Hepatocyte (in vitro differentiated cells): Measurements from ENCODE around the gene CSH2. TPM values are rescaled to one million over a fixed set of nuclear protein-coding genes. Genes with fewer than 3 reads are reported as not detected.

Experiments used
- DNase-seq: peaks from one replicate; pipeline ENCODE4 v3.0.0-alpha.2; 2016; ENCODE audit warnings: low spot score
- H2AFZ ChIP-seq: fragments of 200-600 bp; sonication (generic); 2 replicates; pipeline ENCODE4 v1.6.0; 2016; ENCODE audit warnings: antibody characterized with exemption, mild to moderate bottlenecking
- H3K27ac ChIP-seq: fragments of 200-600 bp; sonication (generic); 2 replicates; pipeline ENCODE4 v1.5.1; 2016; ENCODE audit warnings: mild to moderate bottlenecking
- H3K27me3 ChIP-seq: fragments of 200-600 bp; sonication (generic); 2 replicates; pipeline ENCODE4 v1.6.1; 2016
- H3K36me3 ChIP-seq: fragments of 200-600 bp; sonication (generic); replicated peaks from 2 replicates; pipeline ENCODE4 v1.5.1; 2016; ENCODE audit warnings: low read depth; ENCODE audit not compliant: insufficient read depth
- H3K4me1 ChIP-seq: fragments of 200-600 bp; sonication (generic); 2 replicates; pipeline ENCODE4 v1.5.1; 2016; ENCODE audit warnings: mild to moderate bottlenecking, moderate library complexity; ENCODE audit not compliant: insufficient read depth
- H3K4me2 ChIP-seq: fragments of 200-600 bp; sonication (generic); 2 replicates; pipeline ENCODE4 v1.6.0; 2016
- H3K4me3 ChIP-seq: fragments of 200-600 bp; sonication (generic); 2 replicates; pipeline ENCODE4 v1.5.1; 2016; ENCODE audit warnings: mild to moderate bottlenecking
- H3K79me2 ChIP-seq: fragments of 200-600 bp; sonication (generic); 2 replicates; pipeline ENCODE4 v1.6.0; 2017; ENCODE audit warnings: mild to moderate bottlenecking
- H3K9me2 ChIP-seq: fragments of 200-600 bp; sonication (generic); replicated peaks from 2 replicates; pipeline ENCODE4 v1.6.0; 2017; ENCODE audit warnings: mild to moderate bottlenecking; ENCODE audit not compliant: insufficient read depth
- H3K9me3 ChIP-seq: fragments of 200-600 bp; sonication (generic); 2 replicates; pipeline ENCODE4 v1.5.1; 2016; ENCODE audit warnings: low read depth, mild to moderate bottlenecking
- H4K20me1 ChIP-seq: fragments of 200-600 bp; sonication (generic); 2 replicates; pipeline ENCODE4 v1.6.0; 2016; ENCODE audit warnings: mild to moderate bottlenecking; ENCODE audit not compliant: insufficient read depth, poor library complexity, severe bottlenecking
- EZH2 ChIP-seq: fragments of 200-600 bp; sonication (generic); IDR thresholded peaks from 2 replicates; pipeline ENCODE4 v1.6.1; 2016; ENCODE audit warnings: antibody characterized with exemption, mild to moderate bottlenecking, borderline replicate concordance
- EZH2phosphoT487 ChIP-seq: fragments of 200-600 bp; sonication (generic); IDR thresholded peaks from one replicate; pipeline ENCODE4 v1.6.1; 2018; ENCODE audit warnings: antibody characterized with exemption, mild to moderate bottlenecking, low read depth, moderate library complexity; ENCODE audit not compliant: unreplicated experiment, severe bottlenecking
- WGBS: methylation state at CpG from one replicate; pipeline ENCODE4 v1.1.6; 2016; ENCODE audit warnings: low lambda C conversion rate; ENCODE audit errors: missing lambda C conversion rate; 5-methylcytosine and 5-hydroxymethylcytosine counted together
- polyA plus RNA-seq: library from polyadenylated mRNA; unstranded; fragments of >200 nt; fragmentation: Nextera tagmentation; extraction: Ambion mirVana; gene quantifications from 2 replicates; pipeline ENCODE4 v1.2.1, GENCODE V29; 2016
- total RNA-seq: library from RNA; depleted of rRNA; stranded (reverse); fragments of >200 nt; gene quantifications from 2 replicates; pipeline ENCODE4 v1.2.3, GENCODE V29; 2014
- TF ChIP-seq, protein P1 (sequence below): fragments of 200-600 bp; sonication (generic); IDR thresholded peaks from 2 replicates; pipeline ENCODE4 v1.5.1; 2016; ENCODE audit warnings: antibody characterized with exemption, mild to moderate bottlenecking; ENCODE audit not compliant: poor library complexity

Gene CSH2
- total and polyA plus RNA-seq, 2 experiments from 2014 or later: 1.4 TPM; not detected in 1

DNA sequence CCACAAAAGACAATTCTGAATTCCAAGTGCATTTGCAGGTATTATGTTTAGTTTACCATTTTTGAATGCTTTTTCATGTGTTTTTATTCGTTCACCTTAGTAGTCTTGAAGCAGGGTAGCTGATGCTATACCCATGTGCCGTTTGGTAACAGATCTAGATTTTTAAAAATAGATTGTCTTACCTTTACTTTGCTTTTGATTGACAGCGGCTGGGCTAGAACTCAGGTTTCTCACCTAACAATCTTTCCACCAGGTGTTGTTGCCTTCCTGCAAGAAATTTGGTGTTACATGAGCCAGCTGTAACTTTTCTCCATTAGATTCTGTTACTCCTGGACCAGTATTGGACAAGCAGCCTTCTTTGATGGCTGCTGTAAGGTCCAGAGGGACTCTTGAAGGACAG, 44.5 kb downstream of the CSH2 start:
- no peaks in the 10 kb centered on the region for H4K20me1 ChIP-seq
- peaks cover 20% of the 10 kb centered on the region for H3K4me1 ChIP-seq
- H3K4me2 ChIP-seq: peak overlapping the region; percentile 98
- no peak overlapping the region for H3K27ac ChIP-seq
- H3K27me3 ChIP-seq: no peaks in the 10 kb centered on the region
- WGBS: 99% methylated on average over 3 of the region's 3 CpGs
- H3K79me2 ChIP-seq: peaks cover 48% of the 10 kb centered on the region
- H3K4me3 ChIP-seq: peak overlapping the region; percentile 72
- DNase-seq: no peak
- no peak overlapping the region for H2AFZ ChIP-seq
- H3K36me3 ChIP-seq: peaks cover 4% of the 10 kb centered on the region
- H3K9me2 ChIP-seq: no peaks in the 10 kb centered on the region
- TF ChIP-seq EZH2 (no peak), EZH2phosphoT487 (no peak)
- TF ChIP-seq, protein P1, sequence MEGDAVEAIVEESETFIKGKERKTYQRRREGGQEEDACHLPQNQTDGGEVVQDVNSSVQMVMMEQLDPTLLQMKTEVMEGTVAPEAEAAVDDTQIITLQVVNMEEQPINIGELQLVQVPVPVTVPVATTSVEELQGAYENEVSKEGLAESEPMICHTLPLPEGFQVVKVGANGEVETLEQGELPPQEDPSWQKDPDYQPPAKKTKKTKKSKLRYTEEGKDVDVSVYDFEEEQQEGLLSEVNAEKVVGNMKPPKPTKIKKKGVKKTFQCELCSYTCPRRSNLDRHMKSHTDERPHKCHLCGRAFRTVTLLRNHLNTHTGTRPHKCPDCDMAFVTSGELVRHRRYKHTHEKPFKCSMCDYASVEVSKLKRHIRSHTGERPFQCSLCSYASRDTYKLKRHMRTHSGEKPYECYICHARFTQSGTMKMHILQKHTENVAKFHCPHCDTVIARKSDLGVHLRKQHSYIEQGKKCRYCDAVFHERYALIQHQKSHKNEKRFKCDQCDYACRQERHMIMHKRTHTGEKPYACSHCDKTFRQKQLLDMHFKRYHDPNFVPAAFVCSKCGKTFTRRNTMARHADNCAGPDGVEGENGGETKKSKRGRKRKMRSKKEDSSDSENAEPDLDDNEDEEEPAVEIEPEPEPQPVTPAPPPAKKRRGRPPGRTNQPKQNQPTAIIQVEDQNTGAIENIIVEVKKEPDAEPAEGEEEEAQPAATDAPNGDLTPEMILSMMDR: no peak
- no peaks in the 10 kb centered on the region for H3K9me3 ChIP-seq

DNA sequence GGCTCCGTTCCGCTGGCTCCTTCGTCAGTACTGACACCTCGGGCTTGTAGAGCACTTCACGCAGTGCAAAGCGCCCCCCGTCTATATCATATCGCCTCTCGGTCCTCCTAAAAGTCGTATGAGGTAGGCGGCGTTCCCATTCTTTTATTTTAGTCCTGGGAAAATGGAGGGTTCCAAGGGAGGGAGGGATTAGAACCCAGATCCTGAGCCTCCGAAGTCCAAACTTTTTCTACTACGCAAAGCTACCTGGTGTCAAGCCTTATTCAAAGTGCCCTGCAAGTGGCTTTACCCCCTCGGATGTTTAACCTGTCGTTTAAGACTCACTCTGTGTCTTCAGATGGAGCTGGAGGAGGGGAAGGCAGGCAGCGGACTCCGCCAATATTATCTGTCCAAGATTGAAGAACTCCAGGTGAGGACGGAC, 45.7 kb downstream of the CSH2 start:
- peaks cover 20% of the 10 kb centered on the region for H3K4me1 ChIP-seq
- WGBS: 5% methylated on average over 19 of the region's 19 CpGs
- peak overlapping the region; percentile 72 for H3K4me3 ChIP-seq
- H3K4me2 ChIP-seq: peak overlapping the region; percentile 98
- no peak for DNase-seq
- peak overlapping the region; percentile 91 for H3K27ac ChIP-seq
- H3K79me2 ChIP-seq: peaks cover 49% of the 10 kb centered on the region
- H4K20me1 ChIP-seq: no peaks in the 10 kb centered on the region
- H3K36me3 ChIP-seq: peaks cover 4% of the 10 kb centered on the region
- H3K9me2 ChIP-seq: no peaks in the 10 kb centered on the region
- H3K27me3 ChIP-seq: no peaks in the 10 kb centered on the region
- no peaks in the 10 kb centered on the region for H3K9me3 ChIP-seq
- H2AFZ ChIP-seq: peak overlapping the region; percentile 41
- TF ChIP-seq EZH2phosphoT487: no peak
- TF ChIP-seq, protein P1: no peak
- TF ChIP-seq EZH2: no peak

DNA sequence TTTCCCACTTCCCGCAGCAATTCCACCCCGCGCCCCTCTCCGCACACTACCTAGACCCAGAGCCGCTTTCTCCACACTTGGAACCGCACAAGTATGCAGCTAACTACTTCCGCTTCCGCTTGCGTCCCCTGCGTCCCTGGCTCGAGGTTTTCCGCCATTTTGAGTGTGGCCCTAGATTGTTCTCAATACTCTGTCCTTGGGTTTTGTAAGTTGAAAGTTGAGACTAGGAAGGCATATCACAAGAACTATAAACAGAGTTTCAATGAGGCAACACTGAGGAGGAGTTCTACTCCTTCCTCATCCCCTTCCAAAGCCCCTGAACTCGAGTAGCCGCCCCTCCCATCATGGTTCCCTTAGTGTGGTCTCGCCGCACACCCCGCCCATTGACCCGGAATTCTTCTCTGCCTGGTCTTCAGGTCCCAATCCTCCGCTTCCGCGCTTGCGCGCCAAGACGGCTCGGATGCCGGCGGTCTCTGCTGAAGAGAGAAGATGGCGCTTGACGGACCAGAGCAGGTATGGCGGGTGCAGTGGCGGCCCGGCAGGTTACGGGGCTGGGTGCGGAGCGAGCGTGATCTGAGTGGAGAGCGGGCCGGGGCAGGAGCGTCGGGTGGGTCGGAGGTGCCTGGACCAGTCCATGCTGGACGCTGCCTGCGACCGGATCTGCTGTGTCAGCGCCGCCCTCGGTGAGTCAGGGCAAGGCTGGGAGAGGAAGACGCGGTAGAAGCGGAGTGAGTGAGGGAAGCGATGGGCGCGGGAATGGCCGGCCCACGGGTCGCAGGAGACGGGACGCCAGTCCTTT, 46.3 kb downstream of the CSH2 start, which contains the start of the genes FTSJ3 and PSMC5:
FTSJ3 (minus strand) TSS at position 662 of the 799 bp plus-strand sequence. CDS start 761 bp downstream, outside the sequence.
PSMC5 (plus strand) TSS at position 430 of the 799 bp plus-strand sequence; CDS start at position 490, 60 bp downstream.
- TF ChIP-seq EZH2phosphoT487 (no peak), EZH2 (no peak)
- TF ChIP-seq, protein P1: peak; percentile 53
- peak within 1 kb of the TSS; percentile 91 for H3K27ac ChIP-seq
- peak within 1 kb of the TSS; percentile 98 for H3K4me2 ChIP-seq
- H3K9me3 ChIP-seq: no peaks in the 10 kb centered on the region
- peak within 1 kb of the TSS; percentile 41 for H2AFZ ChIP-seq
- no peaks in the 10 kb centered on the region for H4K20me1 ChIP-seq
- DNase-seq: peak; percentile 96
- peaks cover 4% of the 10 kb centered on the region for H3K36me3 ChIP-seq
- H3K4me3 ChIP-seq: peak within 1 kb of the TSS; percentile 72
- no peaks in the 10 kb centered on the region for H3K27me3 ChIP-seq
- H3K4me1 ChIP-seq: peaks cover 20% of the 10 kb centered on the region
- under 1% methylated on average over 53 of the region's 58 CpGs for WGBS
- peaks cover 49% of the 10 kb centered on the region for H3K79me2 ChIP-seq
- H3K9me2 ChIP-seq: no peaks in the 10 kb centered on the region
